SK-N-SH treated with all-trans-retinoic acid at 6 μM for 48 hours (cell line): ENCODE measurements around the gene DLG2.

ENCODE experiments used
- GLIS3 ChIP-seq: fragments of 250-450 bp; sonication (Bioruptor Pico); IDR thresholded peaks from 2 replicates; pipeline ENCODE4 v1.5.0; 2020; ENCODE audit warnings: mild to moderate bottlenecking, moderate library complexity
- RARB ChIP-seq: fragments of 250-450 bp; sonication (Bioruptor Pico); IDR thresholded peaks from 2 replicates; pipeline ENCODE4 v1.8.0; 2021; ENCODE audit warnings: mild to moderate bottlenecking, moderate library complexity
- TF ChIP-seq, protein P1 (sequence below): fragments of 250-450 bp; sonication (Bioruptor Pico); IDR thresholded peaks from 2 replicates; pipeline ENCODE4 v1.5.1; 2020; ENCODE audit warnings: low read depth, mild to moderate bottlenecking, moderate library complexity

DNA sequence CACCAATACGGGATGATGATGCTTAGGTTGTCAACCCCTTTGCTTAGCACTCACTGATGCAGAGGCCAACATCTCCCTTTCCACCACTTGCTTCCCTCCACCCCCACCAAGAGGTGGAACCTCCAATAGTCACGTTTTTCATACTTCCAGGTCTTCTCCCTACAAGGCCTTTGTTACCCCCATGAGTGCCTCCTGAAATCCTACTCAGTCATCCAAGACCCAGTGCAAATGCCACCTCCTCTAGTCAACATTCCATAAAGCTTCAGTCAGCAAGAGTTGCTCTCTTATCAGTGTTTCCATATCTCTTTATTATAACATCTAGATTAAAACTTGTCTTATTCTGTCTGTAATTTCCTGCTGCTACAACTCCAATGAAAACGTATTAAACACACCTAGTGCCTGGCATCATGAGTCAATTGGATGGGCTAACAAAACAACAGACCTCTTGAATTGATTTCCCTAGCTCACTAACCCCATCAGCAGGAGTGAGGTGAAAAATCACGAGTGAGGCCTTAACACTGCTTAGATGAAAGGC is 1970.3 kb downstream of the DLG2 start:
- no peak for TF ChIP-seq GLIS3 (CRISPR knock-in tag)
- TF ChIP-seq, protein P1, sequence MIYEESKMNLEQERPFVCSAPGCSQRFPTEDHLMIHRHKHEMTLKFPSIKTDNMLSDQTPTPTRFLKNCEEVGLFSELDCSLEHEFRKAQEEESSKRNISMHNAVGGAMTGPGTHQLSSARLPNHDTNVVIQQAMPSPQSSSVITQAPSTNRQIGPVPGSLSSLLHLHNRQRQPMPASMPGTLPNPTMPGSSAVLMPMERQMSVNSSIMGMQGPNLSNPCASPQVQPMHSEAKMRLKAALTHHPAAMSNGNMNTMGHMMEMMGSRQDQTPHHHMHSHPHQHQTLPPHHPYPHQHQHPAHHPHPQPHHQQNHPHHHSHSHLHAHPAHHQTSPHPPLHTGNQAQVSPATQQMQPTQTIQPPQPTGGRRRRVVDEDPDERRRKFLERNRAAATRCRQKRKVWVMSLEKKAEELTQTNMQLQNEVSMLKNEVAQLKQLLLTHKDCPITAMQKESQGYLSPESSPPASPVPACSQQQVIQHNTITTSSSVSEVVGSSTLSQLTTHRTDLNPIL (CRISPR knock-in tag): no peak
- TF ChIP-seq RARB: no peak
